Measurements from ENCODE around the gene HMCES. TPM values are rescaled to one million over a fixed set of nuclear protein-coding genes. Genes with fewer than 3 reads are reported as not detected.
"Not testable (repeated sequence)": the region's sequence is repeated elsewhere in the genome, so short reads cannot be mapped to it uniquely, and the experiment has no call there.

Gene HMCES
- total RNA-seq, 1 donor: 37.9 TPM

- no peaks in the 10 kb centered on the region for H3K27me3 ChIP-seq (ENCODE audit: insufficient read depth, low read length)
- peak overlapping the region; percentile 79 for H3K4me3 ChIP-seq (ENCODE audit: low read length)
- no peaks in the 10 kb centered on the region for H3K9me3 ChIP-seq (ENCODE audit: low read depth, low read length)
- H3K4me1 ChIP-seq (ENCODE audit: insufficient read depth, low read length): peaks cover 29% of the 10 kb centered on the region
These were observed 30.2 kb upstream of the HMCES start for GRCh38 chr3:129248286-129248979.

DNA sequence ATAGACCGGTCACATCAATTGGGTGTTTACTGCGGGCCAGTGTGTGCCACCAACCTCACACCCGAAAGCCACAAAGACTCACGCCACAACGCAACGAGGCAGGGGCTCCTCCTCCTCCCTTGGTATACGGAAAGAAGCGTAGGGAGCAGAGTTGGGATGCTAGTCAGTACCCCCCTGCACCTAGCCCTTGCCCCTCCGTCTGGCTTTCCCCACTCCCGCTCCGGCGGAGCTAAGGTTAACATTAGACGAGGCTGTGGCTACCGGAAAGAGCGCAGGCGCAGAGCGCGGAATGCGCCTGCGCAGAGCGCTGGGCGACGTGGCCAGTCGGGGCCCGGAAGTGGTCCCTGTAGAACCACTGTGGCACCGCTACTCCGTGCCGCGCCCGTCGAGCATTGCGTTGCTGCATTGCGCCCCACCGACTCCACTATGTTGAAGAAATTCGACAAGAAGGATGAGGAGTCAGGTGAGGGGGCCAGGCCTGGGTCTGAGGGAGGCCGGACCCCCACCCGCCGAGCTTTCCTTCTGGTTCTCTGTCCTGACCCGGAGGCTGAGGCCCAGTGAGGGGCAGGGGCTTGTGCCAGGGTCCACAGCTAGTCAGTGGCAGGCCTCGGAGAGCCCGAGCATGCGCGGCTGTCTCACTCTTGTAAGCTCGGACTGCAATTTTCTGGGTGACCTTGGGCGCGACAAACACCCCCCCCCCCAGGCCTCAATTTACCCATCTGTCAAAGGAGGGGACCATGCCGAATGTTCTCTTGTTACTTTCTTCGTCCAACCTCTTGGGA lies 29.2 kb upstream of the HMCES start, which contains the start of gene COPG1:
COPG1 (plus strand) TSS at position 323 of the 782 bp plus-strand sequence; CDS start at position 427, 104 bp downstream.
- Histone ChIP-seq H3K4me1 (ENCODE audit: insufficient read depth, low read length) (peaks cover 29% of the 10 kb centered on the region), H3K4me3 (ENCODE audit: low read length) (peak within 1 kb of the TSS; percentile 79), H3K9me3 (ENCODE audit: low read depth, low read length) (no peaks in the 10 kb centered on the region), H3K27me3 (ENCODE audit: insufficient read depth, low read length) (no peaks in the 10 kb centered on the region)

- peaks cover 21% of the 10 kb centered on the region for H3K4me1 ChIP-seq (ENCODE audit: insufficient read depth, low read length)
- no peaks in the 10 kb centered on the region for H3K9me3 ChIP-seq (ENCODE audit: low read depth, low read length)
- H3K4me3 ChIP-seq (ENCODE audit: low read length): no peak overlapping the region
- H3K27me3 ChIP-seq (ENCODE audit: insufficient read depth, low read length): no peaks in the 10 kb centered on the region
These were observed 25.9 kb upstream of the HMCES start for GRCh38 chr3:129252748-129253147.

- Histone ChIP-seq H3K4me3 (ENCODE audit: low read length) (no peak overlapping the region), H3K27me3 (ENCODE audit: insufficient read depth, low read length) (no peaks in the 10 kb centered on the region), H3K9me3 (ENCODE audit: low read depth, low read length) (no peaks in the 10 kb centered on the region), H3K4me1 (ENCODE audit: insufficient read depth, low read length) (peaks cover 10% of the 10 kb centered on the region)
These were observed 24.0 kb upstream of the HMCES start for GRCh38 chr3:129254536-129255230.

DNA sequence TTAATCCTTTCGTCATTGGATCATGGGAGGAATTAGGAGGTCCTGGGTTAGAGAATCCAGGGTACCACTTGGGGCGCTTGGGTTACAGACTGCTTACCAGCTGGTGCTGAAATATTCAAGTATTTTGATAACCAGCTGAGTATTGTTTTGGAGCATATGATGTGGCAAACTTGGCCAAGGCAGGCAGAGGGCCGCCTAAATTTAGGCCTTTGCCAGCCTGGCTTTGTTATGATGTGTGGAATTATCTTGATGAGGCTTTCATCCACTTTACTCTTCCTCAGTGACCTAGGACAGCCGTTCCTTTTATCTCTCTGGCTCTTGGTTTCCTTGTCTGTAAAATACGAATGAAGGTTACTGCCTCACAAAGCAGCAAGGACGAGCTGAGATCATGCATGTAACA lies 22.4 kb upstream of the HMCES start:
- H3K27me3 ChIP-seq (ENCODE audit: insufficient read depth, low read length): no peaks in the 10 kb centered on the region
- H3K9me3 ChIP-seq (ENCODE audit: low read depth, low read length): no peaks in the 10 kb centered on the region
- H3K4me3 ChIP-seq (ENCODE audit: low read length): no peak overlapping the region
- H3K4me1 ChIP-seq (ENCODE audit: insufficient read depth, low read length): no peaks in the 10 kb centered on the region

DNA sequence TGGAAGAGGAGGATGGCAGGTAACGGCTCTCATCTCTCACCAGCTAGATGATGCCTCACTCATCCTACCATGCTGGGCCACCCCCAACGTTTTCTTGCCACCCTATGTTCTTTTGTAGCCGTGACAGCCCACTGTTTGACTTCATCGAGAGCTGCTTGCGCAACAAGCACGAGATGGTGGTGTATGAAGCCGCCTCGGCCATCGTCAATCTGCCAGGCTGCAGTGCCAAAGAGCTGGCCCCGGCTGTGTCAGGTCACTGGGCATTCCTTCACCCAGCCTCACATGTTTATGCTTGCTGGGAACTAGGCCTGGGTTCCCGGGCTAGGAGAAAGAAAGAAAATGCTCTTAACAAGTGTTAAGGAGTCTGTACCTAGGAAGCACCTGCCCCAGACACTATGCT lies 21.1 kb upstream of the HMCES start:
- Histone ChIP-seq H3K9me3 (ENCODE audit: low read depth, low read length) (no peaks in the 10 kb centered on the region), H3K27me3 (ENCODE audit: insufficient read depth, low read length) (no peaks in the 10 kb centered on the region), H3K4me1 (ENCODE audit: insufficient read depth, low read length) (no peaks in the 10 kb centered on the region), H3K4me3 (ENCODE audit: low read length) (no peak overlapping the region)

DNA sequence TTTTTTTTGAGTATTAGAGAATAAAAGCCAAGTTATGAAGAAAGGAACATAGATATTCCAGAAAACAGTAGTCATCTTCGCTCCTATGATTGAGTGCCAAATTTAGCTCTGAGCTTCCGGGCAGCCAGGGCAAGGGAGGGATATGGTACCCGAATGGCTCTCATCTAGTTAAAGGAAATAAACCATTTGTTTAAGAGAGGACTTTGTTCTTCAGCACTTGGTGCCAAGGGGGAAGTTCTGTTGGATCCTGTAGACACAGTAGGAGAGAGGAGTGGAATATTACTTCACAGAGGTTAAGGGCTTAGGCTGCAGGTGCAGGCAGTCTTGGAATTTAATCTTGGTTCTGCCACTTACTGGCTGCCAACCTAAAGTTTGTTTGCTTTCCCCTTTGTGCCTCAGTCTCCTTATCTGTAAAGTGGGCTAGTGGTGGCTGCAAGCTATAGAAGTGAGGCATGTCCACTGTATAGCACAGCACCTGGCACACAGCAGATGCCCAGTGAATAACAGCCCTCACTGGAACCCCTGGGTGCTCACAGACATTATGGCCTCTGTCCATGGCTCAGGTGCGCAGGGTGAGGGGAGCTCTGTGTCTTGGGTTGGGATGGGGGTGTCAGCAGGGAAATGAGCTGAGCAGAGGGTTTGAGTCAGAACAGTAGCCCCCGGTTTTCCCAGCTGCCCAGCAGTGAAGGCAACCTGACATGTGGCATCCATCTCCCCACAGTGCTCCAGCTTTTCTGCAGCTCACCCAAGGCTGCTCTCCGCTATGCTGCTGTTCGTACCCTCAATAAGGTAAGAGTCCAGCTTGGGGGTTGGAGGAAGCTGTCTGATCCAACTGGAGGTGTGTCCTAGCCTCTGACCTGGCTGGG lies 18.8 kb upstream of the HMCES start:
- Histone ChIP-seq H3K27me3 (ENCODE audit: insufficient read depth, low read length) (no peaks in the 10 kb centered on the region), H3K4me1 (ENCODE audit: insufficient read depth, low read length) (no peaks in the 10 kb centered on the region), H3K9me3 (ENCODE audit: low read depth, low read length) (no peaks in the 10 kb centered on the region), H3K4me3 (ENCODE audit: low read length) (no peak overlapping the region)

DNA sequence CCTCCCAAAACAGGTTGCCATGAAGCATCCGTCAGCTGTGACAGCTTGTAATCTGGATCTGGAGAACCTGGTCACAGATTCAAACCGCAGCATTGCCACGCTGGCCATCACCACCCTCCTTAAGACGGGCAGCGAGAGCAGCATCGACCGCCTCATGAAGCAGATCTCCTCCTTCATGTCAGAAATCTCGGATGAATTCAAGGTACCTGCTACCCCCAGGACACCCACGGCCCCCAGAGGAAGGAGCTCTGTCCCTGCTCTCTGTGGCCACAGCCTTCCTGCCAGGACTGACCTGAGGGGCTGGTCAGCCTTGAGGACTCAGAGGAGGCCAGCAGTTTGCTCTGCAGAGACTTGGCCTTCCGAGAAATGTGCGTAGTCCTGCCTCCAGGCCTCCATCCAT lies 18.1 kb upstream of the HMCES start:
- Histone ChIP-seq H3K4me1 (ENCODE audit: insufficient read depth, low read length) (no peaks in the 10 kb centered on the region), H3K27me3 (ENCODE audit: insufficient read depth, low read length) (no peaks in the 10 kb centered on the region), H3K9me3 (ENCODE audit: low read depth, low read length) (no peaks in the 10 kb centered on the region), H3K4me3 (ENCODE audit: low read length) (no peak overlapping the region)

DNA sequence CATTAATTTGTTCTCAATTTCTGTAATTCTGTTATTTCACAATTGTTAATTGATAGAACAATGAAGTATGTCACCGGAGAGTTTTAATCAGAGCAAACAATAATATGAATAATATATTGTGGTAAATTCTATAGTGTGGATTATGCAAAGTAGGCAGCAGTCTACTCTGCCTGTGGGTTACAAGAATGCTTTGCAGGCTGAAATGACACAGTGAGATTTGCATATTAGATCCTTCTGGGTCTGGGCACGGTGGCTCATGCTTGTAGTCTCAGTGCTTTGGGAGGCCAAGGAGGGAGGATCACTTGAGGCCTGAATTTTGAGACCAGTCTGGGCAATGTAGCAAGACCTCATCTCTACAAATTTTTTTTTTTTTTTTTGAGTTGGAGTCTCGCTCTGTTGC lies 16.8 kb upstream of the HMCES start:
- H3K27me3 ChIP-seq (ENCODE audit: insufficient read depth, low read length): no peaks in the 10 kb centered on the region
- H3K4me3 ChIP-seq (ENCODE audit: low read length): no peak overlapping the region
- H3K9me3 ChIP-seq (ENCODE audit: low read depth, low read length): no peaks in the 10 kb centered on the region
- H3K4me1 ChIP-seq (ENCODE audit: insufficient read depth, low read length): no peaks in the 10 kb centered on the region

GRCh38 chr3:129263161-129263910 lies 15.3 kb upstream of the HMCES start:
- Histone ChIP-seq H3K4me1 (ENCODE audit: insufficient read depth, low read length) (no peaks in the 10 kb centered on the region), H3K27me3 (ENCODE audit: insufficient read depth, low read length) (no peaks in the 10 kb centered on the region), H3K9me3 (ENCODE audit: low read depth, low read length) (no peaks in the 10 kb centered on the region), H3K4me3 (ENCODE audit: low read length) (no peak overlapping the region)

DNA sequence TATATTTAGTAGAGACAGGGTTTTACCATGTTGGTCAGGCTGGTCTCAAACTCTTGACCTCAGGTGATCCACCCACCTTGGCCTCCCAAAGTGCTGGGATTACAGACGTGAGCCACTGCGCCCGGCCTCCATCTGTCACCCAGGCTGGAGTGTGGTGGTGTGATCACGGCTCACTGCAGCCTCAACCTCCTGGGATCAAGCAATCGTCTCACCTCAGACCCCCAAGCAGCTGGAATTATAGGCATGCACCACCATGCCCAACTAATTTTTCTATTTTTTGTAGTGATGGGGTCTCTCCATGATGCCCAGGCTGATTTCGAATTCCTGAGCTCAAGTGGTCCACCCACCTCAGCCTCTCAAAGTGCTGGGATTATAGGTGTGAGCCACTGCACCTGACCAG lies 13.7 kb upstream of the HMCES start:
- H3K4me1 ChIP-seq (ENCODE audit: insufficient read depth, low read length); H3K4me3 ChIP-seq (ENCODE audit: low read length); H3K9me3 ChIP-seq (ENCODE audit: low read depth, low read length); H3K27me3 ChIP-seq (ENCODE audit: insufficient read depth, low read length): not testable (repeated sequence)

DNA sequence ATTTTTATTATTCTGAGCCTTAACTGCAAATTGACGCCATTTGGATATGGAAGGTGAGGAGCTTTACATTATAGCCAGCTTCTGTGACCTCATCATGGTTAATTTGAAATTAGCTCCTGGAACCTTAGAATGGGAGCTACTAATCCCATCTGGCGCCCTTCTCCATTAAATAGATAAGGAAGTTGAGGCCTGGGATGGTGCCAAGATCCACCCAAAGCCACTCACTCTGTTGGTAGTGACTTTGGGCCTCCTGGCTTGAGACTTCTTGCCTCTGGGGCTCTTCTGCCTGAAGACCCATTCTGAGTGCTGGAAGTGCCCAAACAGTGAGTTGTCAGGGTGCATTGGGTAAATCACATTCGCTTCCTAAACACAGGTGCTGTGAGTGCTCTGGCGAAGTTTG lies 12.0 kb upstream of the HMCES start:
- Histone ChIP-seq H3K27me3 (ENCODE audit: insufficient read depth, low read length) (no peaks in the 10 kb centered on the region), H3K4me1 (ENCODE audit: insufficient read depth, low read length) (no peaks in the 10 kb centered on the region), H3K4me3 (ENCODE audit: low read length) (no peak overlapping the region), H3K9me3 (ENCODE audit: low read depth, low read length) (no peaks in the 10 kb centered on the region)

DNA sequence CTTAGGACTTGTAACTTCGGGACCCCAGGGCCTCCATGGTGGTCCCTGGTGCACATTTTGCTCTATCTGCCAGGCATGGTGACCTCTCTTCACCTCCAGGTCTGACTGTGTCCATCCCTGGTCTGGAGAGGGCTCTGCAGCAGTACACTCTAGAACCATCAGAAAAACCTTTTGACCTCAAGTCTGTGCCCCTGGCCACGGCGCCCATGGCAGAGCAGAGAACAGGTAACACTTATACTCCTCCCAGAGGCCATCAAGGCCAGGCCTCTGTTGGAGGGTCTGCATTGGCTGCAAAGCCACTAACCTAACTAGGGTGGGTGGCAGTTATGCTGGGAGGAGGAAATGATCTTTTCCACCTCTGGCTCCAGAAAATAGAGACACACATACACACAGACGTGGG lies 10.3 kb upstream of the HMCES start:
- no peaks in the 10 kb centered on the region for H3K4me1 ChIP-seq (ENCODE audit: insufficient read depth, low read length)
- no peaks in the 10 kb centered on the region for H3K27me3 ChIP-seq (ENCODE audit: insufficient read depth, low read length)
- H3K4me3 ChIP-seq (ENCODE audit: low read length): no peak overlapping the region
- H3K9me3 ChIP-seq (ENCODE audit: low read depth, low read length): no peaks in the 10 kb centered on the region

DNA sequence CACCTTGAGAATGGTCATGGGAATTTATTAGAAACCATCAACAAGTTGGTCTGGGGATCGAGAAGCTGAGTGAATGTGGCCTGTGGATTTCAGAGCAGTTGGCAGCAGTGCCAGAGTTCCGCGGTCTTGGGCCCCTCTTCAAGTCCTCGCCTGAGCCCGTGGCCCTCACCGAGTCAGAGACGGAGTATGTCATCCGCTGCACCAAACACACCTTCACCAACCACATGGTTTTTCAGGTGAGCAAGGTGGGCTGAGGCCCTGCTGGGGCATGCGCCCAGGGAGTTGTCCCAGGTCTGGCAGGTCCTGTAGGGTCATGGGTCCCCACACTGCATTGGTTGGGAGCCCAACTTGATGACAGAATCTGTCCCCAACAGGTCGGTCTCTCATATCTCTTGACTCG lies 7.0 kb upstream of the HMCES start:
- Histone ChIP-seq H3K4me1 (ENCODE audit: insufficient read depth, low read length) (no peaks in the 10 kb centered on the region), H3K27me3 (ENCODE audit: insufficient read depth, low read length) (no peaks in the 10 kb centered on the region), H3K9me3 (ENCODE audit: low read depth, low read length) (no peaks in the 10 kb centered on the region), H3K4me3 (ENCODE audit: low read length) (no peak overlapping the region)
